ENCODE measurements around the gene AXIN1.

The AXIN1 gene

DNA sequence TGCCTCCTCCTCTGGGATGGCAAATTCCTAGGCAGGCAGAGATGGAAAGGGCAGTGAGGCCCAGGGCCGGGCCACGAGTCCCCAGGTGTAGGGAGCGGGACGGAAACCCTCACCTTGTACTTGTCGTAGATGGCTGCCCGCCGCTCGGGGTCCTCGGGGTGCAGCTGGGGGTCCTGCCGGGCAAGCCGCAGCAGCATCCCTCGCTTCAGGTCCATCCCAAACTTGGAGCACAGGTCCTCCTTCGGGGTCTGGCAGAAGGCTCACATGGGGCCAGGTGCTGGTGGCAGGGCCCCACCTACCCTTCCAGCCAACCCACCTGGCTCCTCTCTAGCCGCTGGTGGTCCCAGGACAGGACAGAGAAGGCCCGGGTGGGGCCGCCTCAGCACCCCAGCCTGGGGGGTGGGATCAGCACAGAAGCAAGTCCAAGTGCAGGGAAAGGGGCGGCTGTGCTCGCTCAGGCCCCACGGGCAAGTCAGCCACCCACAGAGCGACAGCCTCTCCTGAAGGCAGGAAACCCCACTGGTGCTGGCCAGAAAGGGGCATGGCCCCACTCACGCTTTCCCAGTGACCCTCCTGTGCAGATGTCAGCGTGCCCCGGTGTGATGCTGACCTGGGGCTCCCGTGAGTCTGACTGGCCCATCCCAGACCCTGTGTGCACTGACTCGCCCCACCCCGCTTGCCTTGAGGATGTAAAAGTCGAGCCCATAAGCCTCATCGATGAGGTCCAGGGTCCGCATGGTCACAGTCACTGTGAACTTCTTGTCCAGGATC, 16.1 kb upstream of the AXIN1 start:
- ChIA-PET POLR2A (ENCODE audit: low non-redundant PET) (no interaction called here), CTCF (no interaction called here)
- peak overlapping the region; percentile 65 for H3K27ac ChIP-seq
- TF ChIP-seq, protein P1, sequence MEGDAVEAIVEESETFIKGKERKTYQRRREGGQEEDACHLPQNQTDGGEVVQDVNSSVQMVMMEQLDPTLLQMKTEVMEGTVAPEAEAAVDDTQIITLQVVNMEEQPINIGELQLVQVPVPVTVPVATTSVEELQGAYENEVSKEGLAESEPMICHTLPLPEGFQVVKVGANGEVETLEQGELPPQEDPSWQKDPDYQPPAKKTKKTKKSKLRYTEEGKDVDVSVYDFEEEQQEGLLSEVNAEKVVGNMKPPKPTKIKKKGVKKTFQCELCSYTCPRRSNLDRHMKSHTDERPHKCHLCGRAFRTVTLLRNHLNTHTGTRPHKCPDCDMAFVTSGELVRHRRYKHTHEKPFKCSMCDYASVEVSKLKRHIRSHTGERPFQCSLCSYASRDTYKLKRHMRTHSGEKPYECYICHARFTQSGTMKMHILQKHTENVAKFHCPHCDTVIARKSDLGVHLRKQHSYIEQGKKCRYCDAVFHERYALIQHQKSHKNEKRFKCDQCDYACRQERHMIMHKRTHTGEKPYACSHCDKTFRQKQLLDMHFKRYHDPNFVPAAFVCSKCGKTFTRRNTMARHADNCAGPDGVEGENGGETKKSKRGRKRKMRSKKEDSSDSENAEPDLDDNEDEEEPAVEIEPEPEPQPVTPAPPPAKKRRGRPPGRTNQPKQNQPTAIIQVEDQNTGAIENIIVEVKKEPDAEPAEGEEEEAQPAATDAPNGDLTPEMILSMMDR (conservative IDR thresholded peaks at IDR 0.05; ENCODE audit: low read depth), result no peak
- DNase-seq (ENCODE audit: low spot score), result no peak

DNA sequence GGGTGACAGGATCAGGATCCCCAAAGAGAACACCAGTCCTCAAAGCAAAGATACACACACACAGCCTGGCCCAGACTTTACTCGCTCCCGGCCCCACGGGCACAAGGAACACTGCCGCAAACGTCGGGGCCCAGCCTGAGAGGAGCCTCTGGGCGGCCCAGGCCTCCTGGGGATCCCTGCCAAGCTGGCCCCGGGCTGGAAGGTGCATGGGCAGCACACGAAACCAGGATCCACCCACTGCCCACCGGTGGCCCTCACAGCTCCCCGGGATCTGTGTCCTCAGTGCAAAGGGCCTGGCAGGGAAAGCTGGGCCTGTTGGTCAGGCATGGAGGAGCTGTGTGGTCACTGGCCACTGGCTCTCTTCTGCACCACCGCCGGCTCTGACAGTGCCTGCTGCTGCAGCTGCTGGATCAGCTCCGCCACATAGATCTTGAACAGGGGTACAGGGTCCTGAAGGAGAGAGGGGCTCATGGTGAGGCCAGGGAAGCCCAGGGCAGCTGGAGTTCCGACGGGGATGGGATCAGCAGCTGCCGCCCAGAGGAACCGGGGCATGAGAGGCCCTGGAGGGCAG, 14.9 kb upstream of the AXIN1 start:
- DNase-seq (ENCODE audit: low spot score), result no peak
- H3K27ac ChIP-seq, result peak overlapping the region; percentile 65
- ChIA-PET POLR2A (ENCODE audit: low non-redundant PET) (no interaction called here), CTCF (no interaction called here)
- TF ChIP-seq, protein P1 (conservative IDR thresholded peaks at IDR 0.05; ENCODE audit: low read depth), result no peak

DNA sequence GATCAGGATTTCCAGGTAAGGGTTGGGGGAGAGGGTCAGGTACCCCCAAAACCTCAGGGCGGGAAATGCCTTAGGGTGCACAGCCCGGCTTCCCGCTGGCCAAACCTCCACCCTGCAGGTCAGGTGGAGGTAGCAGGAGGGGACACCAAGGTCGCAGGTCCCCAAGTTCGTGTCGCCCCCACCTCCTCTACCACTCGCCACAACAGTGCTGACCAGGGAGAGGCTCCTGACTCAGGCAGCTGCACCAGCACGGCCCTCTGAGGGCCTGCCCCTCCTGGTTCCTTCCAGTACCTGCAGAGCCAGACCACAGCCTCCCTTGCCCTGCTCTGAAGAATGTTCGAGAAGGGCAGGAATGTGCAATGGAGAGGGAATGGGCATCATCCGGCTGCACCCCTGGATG, 14.0 kb upstream of the AXIN1 start:
- H3K27ac ChIP-seq, result peak overlapping the region; percentile 65
- DNase-seq (ENCODE audit: low spot score), result no peak
- ChIA-PET CTCF (interaction anchor here (0.6 kb wide), 1 partner anchor 14 kb away, joined by 4 read pairs; the partner anchor contains the start of gene AXIN1), POLR2A (ENCODE audit: low non-redundant PET) (no interaction called here)
- TF ChIP-seq, protein P1 (conservative IDR thresholded peaks at IDR 0.05; ENCODE audit: low read depth), result no peak

DNA sequence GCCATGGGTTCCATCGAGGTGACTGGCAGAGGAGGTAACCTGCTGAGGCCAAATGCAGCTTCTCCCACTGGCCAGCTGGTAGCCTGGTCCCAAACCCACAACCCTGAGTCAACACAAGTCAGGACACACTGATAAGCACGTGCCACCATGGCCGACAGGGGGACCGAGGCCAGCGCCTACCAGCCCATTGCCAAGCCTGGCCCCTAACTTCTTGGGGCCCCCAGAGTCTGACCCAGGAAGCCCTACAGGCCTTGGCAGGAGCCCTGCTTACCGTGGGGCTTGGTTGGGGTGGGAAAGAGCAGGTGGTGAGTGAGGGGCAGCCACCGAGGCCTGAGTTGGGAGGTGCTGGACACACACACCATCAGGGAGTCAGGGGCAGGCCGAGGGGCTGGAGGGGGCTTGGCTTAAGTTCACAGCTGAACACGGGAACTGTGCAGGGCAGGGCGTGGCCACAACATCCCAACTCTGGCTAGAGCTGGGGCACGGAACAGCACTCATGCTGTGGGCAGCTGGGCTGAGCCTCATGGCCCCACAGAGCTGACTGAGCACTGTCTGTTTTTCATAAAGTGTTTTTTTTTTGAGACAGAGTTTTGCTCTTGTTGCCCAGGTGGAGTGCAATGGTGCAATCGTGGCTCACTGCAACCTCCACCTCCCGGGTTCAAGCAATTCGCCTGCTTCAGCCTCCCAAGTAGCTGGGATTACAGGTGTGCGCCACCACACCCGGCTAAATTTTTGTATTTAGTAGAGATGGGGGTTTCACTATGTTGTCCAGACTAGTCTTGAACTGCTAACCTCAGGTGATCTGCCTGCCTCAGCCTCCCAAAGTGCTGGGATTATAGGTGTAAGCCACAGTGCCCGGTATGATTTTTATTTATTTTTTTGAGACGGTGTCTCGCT, 12.3 kb upstream of the AXIN1 start:
- peak overlapping the region; percentile 65 for H3K27ac ChIP-seq
- ChIA-PET CTCF (interaction anchor here (0.7 kb wide), 1 partner anchor 299 kb away, joined by 3 read pairs; no protein-coding TSS in a partner anchor), POLR2A (ENCODE audit: low non-redundant PET) (interaction anchor here (0.7 kb wide), 1 partner anchor 60 kb away, joined by 3 read pairs; the partner anchor contains the start of gene RAB11FIP3)
- DNase-seq (ENCODE audit: low spot score), result no peak
- TF ChIP-seq, protein P1 (conservative IDR thresholded peaks at IDR 0.05; ENCODE audit: low read depth), result no peak

DNA sequence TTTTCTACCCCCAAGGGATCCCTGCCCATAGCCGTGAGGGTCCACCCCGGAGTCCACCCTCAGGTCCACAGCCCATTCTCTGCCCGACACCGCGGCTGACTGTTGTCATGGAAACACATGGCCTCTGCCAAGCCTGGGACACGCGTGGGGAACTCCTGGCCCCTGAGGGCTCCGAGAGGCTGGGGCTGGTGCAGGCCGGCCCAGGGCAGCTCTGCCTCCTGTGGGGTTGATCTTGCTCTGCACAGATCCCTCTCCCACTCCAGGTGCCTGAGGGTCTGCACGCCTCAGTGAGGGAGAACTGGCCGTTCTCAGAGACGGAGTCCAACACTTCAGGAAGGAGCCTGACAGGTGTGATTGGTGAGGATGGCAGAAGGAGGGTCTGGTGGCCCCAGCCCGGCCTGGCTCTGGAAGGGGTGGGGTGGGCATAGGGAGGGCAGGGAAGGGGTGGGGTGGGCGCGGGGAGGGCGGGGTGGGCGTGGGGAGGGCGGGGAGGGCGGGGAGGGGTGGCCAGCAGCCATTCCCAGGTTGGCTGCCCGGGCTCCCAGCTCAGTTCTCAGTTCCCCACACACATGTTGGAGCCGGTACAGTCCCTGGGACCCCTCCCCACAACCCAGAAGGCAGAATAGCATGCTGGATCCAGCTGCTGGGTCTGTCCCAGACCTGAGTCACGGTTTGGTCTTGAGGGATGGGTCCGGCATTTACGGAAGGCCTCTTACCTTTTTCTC, 11.4 kb upstream of the AXIN1 start:
- TF ChIP-seq, protein P1 (conservative IDR thresholded peaks at IDR 0.05; ENCODE audit: low read depth), result no peak
- H3K27ac ChIP-seq, result peak overlapping the region; percentile 65; the same call in 1 of the 2 replicates
- POLR2A ChIA-PET (ENCODE audit: low non-redundant PET), result no interaction called here
- CTCF ChIA-PET, result interaction anchor here (0.7 to 2.2 kb wide), 2 partner anchors 256 to 298 kb away, joined by 3 to 15 read pairs; no protein-coding TSS in a partner anchor
- no peak for DNase-seq (ENCODE audit: low spot score)

Measured in RWPE1 (cell line).